Fibroblast of skin of back (primary cell): ENCODE measurements around the gene PHF12.
"Not testable (repeated sequence)": the region's sequence is repeated elsewhere in the genome, so short reads cannot be mapped to it uniquely, and the experiment has no call there.

Experiments
- DNase-seq: peaks from one replicate; pipeline ENCODE4 v3.0.0-alpha.2; 2013

The PHF12 gene

DNA sequence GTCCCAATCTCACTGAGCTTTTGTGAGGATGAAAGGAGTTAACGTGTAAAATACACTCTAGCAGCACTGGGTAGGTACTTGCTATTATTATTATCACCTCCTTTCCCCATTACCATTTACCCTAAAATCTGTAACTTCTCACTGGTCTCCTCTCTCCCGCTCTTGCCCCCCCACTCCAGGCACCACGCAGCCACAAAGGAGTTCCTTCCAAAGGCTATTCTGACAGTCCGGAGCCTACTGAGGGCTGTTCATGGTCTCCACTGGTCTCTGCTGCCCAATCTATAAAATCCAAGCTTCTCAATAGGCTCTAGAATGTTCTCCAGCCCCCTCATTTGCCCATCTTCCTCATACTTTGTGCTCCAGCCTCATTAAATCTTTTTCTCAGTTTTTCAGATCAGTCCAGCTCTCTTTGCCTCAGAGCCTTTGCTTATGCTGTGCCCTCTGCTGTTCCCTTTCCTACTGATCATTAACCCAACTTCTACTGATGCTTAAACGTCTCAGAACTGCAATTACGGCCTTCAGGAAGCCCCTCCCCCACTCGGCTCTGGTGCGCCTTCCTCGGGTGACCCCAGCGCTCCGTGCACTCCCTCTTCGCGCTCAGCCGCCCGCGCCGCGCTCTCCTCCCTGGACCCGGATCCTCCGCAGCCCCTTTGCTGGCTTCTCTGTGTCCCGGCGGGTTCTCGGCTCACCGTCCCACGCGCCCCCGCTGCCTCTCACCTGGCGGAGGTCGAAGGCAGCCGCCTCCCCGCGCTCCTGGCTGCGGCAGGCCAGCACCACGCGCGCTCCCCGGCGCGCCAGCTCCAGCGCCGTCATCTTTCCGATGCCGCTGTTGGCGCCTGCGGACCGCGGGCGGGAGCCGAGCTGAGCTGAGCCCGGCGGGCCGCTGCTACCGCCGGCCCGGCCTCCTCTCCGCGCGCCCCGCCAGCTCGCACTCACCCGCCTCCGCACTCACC lies 49.2 kb downstream of the PHF12 start:
- no peak for DNase-seq

DNA sequence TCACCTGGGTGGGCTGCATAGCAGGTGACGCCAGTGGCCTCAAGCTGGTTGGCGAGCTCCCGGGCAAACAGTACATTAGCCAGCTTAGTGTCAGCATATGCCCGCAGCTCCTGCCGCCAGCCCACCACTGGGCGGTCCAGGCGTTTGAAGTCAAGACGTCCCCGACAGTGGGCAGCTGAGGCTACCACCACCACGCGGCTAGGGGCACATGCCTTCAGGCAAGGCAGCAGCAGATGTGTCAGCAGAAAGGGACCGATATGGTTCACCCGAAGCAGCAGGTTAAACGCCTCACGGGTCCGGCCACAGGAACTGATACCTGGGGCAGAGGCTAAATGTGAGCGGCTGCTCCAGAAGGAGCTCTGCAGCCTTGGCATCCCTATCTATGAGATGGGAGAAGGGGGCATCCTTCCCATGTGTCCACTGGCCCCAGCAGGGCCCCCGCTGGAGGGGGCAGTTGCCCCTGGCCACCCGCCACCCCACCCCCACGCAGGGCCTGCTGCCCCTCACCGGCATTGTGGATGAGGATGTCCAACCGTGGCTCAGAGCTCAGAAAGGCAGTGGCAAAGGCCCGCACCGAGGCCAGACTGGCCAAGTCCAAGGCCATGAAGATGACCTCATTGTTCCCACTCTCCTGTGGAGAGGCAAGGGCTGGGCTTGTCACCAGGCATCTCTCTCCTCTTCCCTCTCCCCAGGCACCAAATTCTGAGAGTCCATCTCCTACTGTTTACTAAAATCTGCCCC lies 50.2 kb downstream of the PHF12 start:
- no peak for DNase-seq

- DNase-seq: no peak
These were observed 52.0 kb downstream of the PHF12 start for GRCh38 chr17:28899212-28899815.

DNA sequence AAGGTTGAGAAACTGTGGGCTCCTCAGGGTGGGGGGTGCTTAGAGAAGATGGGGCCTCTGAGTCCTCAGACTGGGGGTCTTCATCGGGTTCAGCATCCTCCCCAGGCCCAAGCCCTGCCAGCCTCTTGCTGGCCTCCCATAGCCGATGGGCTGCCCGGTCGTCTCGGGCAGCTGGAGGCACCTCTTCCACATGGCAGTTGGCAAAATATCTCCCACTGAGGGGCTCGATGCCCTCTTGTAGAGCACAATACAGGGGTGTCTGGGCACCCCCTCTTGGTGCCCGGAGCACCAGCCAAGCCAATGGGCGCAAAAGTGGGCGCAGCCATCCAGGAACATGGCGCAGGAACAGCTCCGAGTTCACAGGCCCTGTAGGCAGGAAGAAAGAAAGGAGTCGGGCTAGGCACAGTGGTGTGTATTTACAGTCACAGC lies 52.8 kb downstream of the PHF12 start:
- DNase-seq: no peak

- no peak for DNase-seq
These were observed 53.4 kb downstream of the PHF12 start for GRCh38 chr17:28897769-28898526.

GRCh38 chr17:28896884-28897768 lies 54.2 kb downstream of the PHF12 start, which contains the start of gene FLOT2:
Gene FLOT2 (minus strand): TSS chr17:28897733. CDS start chr17:28897574, 159 bp downstream.
- peak; percentile 38 for DNase-seq

GRCh38 chr17:28896491-28896883 lies 54.8 kb downstream of the PHF12 start:
- DNase-seq: no peak

- DNase-seq: no peak
These were observed 55.4 kb downstream of the PHF12 start for GRCh38 chr17:28895794-28896447.

GRCh38 chr17:28893248-28894183 lies 57.8 kb downstream of the PHF12 start:
- not testable (repeated sequence) for DNase-seq

GRCh38 chr17:28892024-28892423 lies 59.3 kb downstream of the PHF12 start:
- no peak for DNase-seq

DNA sequence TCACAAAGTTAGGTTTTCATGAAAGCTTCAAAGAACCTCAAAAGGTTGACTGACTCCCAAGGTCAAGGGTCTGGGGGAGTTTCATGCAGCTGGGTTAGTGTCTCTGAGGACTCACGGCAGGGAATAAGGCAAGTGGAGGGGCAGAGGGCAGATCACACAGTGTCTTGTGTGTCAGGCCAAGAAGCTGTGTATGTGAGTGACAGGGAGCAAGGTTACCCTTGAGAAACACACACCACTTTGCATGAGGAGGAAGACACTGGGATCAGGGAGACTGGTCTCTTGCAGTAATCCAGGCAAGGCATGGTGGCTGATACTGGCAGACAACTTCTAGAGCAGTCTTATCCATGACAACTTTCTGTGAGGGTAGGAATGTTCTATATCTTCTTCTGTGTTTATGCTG lies 60.1 kb downstream of the PHF12 start:
- DNase-seq: no peak

- no peak for DNase-seq
These were observed 61.3 kb downstream of the PHF12 start for GRCh38 chr17:28889996-28890395.

DNA sequence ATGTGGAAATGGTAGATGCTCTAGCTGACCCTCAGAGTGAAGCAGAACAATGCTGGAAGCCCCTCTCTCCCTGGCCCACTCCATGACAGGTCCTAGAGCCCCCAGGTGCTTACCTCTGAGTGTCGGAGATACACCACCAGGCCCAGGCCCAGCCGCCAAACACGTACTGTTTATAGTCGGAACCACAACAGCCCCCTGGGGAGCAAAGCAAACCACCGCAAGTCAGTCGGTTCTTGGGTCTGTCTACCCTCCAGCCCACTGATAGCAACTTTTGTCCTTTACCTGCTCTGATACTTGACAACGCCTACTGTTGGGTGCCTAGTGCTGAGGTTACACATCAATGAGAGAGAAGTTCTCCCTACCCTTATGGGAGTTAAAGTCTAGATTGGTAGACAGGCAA lies 62.5 kb downstream of the PHF12 start:
- DNase-seq: no peak

GRCh38 chr17:28887871-28888471 lies 63.3 kb downstream of the PHF12 start:
- no peak for DNase-seq

DNA sequence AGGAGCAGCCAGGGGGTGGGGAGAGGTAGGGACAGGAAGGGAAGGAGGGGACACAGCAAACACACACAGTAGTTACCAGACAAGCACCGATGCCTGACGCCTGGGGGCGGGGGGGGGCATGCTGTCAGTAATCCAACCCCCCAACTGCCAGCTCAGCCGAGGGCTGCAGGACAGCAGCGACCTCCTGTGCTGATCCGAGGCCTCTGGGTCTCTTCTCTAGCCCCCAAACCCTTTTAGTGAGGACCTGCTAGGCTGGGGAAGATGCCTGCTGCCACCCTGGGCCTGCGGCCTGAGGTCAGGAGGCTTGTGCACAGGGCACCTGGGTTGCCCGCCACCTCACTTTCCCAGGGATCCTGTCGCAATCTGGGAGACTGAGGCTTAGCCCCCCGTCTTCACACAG lies 65.4 kb downstream of the PHF12 start:
- no peak for DNase-seq

GRCh38 chr17:28885363-28885762 lies 66.0 kb downstream of the PHF12 start:
- no peak for DNase-seq

- no peak for DNase-seq
These were observed 67.2 kb downstream of the PHF12 start for GRCh38 chr17:28883967-28884702.

DNA sequence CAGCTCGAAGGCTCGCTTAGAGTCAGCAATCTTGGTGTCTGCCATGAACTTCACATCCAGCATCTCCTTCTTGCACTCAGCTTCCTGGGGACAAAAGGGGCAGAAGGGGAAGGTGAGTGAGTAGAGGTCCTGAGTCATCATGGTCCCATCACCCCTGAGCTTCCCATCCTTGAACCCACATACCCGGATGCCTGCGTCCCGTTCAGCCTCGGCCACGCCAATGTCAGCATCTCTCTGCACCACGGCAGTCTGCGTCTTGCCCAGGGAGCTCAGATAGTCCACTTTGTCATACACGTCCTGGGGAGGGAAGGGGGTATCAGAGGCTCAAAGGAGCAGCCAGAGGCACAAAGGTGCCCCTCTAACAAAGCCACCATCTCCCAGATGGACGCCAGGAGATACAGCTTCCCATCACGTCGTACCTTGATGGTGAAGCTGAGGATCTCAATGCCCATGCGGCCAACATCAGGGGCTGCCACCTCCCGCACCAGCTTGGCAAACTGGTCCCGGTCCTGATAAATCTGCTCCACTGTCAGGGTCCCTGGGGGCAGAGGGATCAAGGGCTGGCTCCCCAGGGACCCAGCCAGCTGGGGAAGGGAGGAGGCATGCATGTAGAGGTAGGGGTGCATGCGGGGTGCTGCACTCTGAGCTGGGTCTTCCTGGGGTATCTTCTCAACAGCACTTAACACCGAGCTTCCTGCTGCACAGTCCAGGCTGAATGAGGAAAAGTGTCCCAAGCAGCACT lies 69.0 kb downstream of the PHF12 start:
- no peak for DNase-seq
